ENCODE data around the gene MVD.
"Not testable (repeated sequence)": the region's sequence is repeated elsewhere in the genome, so short reads cannot be mapped to it uniquely, and the experiment has no call there.

- TF ChIP-seq CTCF, POLR2AphosphoS5, POLR2A (IDR thresholded peaks at IDR 0.05): not testable (repeated sequence)
Observed at GRCh38 chr16:88669493-88669892, 6.6 kb upstream of the MVD start.

Measured in stomach (tissue), 4 donors.